Measurements from ENCODE around the gene EP300.
A peak's percentile ranks its signal among the peaks of the same experiment; 100 is the strongest.

EP300 gene

GRCh38 chr22:41216984-41217383, 124.6 kb downstream of the EP300 start:
- no peak for DNase-seq

GRCh38 chr22:41217553-41218157, 125.3 kb downstream of the EP300 start:
- peak; percentile 81 for DNase-seq

GRCh38 chr22:41222846-41223507, 130.6 kb downstream of the EP300 start:
- no peak for DNase-seq

- DNase-seq = no peak
These were observed 131.1 kb downstream of the EP300 start for GRCh38 chr22:41223535-41223934.

- DNase-seq = no peak
These were observed 134.6 kb downstream of the EP300 start for GRCh38 chr22:41226723-41227655.

GRCh38 chr22:41229215-41229614, 136.8 kb downstream of the EP300 start:
- no peak for DNase-seq
